Measurements from ENCODE around the gene GALNT9.

DNA sequence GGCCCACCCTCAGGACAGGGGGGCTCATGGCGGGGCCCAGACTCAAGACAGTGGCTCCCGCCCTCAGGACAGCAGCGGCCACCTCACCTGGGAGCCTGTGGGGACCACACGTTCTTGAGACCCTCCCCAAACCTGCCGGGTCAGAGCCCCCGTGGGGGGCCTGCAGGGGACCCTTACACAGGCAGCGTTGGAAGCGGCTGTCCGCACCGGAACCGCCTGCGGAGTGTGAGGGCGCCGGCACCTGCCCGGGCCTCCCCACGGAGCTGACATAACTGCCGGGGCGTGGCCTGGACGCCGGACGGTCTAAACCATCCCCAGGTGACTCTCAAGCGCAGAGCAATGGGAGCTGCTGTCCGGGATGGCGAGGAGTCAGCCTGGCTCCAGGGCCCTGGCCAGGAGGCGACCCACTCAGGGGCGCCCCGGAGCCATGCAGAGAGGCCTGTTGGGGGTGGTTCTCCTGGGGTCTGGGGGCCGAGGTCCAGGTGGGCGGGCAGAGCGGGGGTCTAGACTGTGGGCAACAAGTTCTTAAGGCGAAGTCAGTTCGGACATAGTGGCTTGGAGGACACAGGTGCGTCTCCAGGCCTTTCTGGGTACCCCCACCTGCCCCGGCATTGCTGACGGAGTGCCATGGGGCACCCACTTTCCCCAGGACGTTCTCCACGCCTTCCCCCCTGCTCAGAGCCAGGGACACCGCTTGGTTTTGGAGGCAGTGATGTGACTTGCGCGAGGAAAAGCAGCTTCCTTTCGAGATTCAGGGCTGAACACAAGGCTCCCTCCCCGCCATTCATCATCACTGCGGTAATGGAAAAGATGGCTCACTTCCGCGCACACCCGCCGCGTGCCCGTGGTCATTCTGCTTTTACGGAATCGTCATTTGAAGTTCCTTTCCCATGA, 23.2 kb downstream of the GALNT9 start:
- TF ChIP-seq EZH2phosphoT487 (IDR thresholded peaks at IDR 0.05; ENCODE audit: insufficient read depth, low read depth) (no peak), EZH2 (IDR thresholded peaks at IDR 0.05; ENCODE audit: insufficient read depth, poor library complexity, severe bottlenecking) (no peak)
